GM23338 (cell line): ENCODE measurements around the gene OSBPL10. TPM values are rescaled to one million over a fixed set of nuclear protein-coding genes. Genes with fewer than 3 reads are reported as not detected.
A peak's percentile ranks its signal among the peaks of the same experiment; 100 is the strongest.

Experiments
- ATAC-seq: fragments of 200-7000 bp; cut with Tn5 transposase; 3 replicates; pipeline ENCODE4 v1.9.1; 2020
- DNase-seq: peaks from one replicate; pipeline ENCODE4 v3.0.0-alpha.2; 2015; ENCODE audit warnings: low spot score
- H2AFZ ChIP-seq: fragments of 200-600 bp; sonication (generic); 2 replicates; pipeline ENCODE4 v1.8.0; 2016; ENCODE audit warnings: antibody characterized with exemption, mild to moderate bottlenecking, moderate library complexity
- H3F3A ChIP-seq: fragments of 200-600 bp; sonication (generic); replicated peaks from 2 replicates; pipeline ENCODE4 v1.8.0; 2017; ENCODE audit warnings: antibody characterized with exemption, mixed run types, low read depth
- H3K27ac ChIP-seq: fragments of 200-600 bp; sonication (generic); 2 replicates; pipeline ENCODE4 v1.6.1; 2016; ENCODE audit warnings: low read depth
- H3K27me3 ChIP-seq: fragments of 200-600 bp; sonication (generic); 2 replicates; pipeline ENCODE4 v1.8.0; 2016; ENCODE audit warnings: mild to moderate bottlenecking, mixed run types, moderate library complexity; ENCODE audit not compliant: insufficient read depth
- H3K36me3 ChIP-seq: fragments of 200-600 bp; sonication (generic); 2 replicates; pipeline ENCODE4 v1.8.0; 2016; ENCODE audit warnings: mild to moderate bottlenecking; ENCODE audit not compliant: insufficient read depth
- H3K4me1 ChIP-seq: fragments of 200-600 bp; sonication (generic); 2 replicates; pipeline ENCODE4 v1.8.0; 2016; ENCODE audit warnings: mild to moderate bottlenecking, moderate library complexity; ENCODE audit not compliant: insufficient read depth
- H3K4me2 ChIP-seq: fragments of 200-600 bp; sonication (generic); 2 replicates; pipeline ENCODE4 v1.7.1; 2017; ENCODE audit warnings: mixed run types
- H3K4me3 ChIP-seq: fragments of 200-600 bp; sonication (generic); 2 replicates; pipeline ENCODE4 v1.6.1; 2016; ENCODE audit warnings: mixed run types
- H3K79me2 ChIP-seq: fragments of 200-600 bp; sonication (generic); replicated peaks from 2 replicates; pipeline ENCODE4 v1.8.0; 2017; ENCODE audit warnings: mild to moderate bottlenecking; ENCODE audit not compliant: insufficient read depth
- H3K9me2 ChIP-seq: fragments of 200-600 bp; sonication (generic); 2 replicates; pipeline ENCODE4 v1.8.0; 2017; ENCODE audit not compliant: insufficient read depth
- H4K20me1 ChIP-seq: fragments of 200-600 bp; sonication (generic); replicated peaks from 2 replicates; pipeline ENCODE4 v1.8.0; 2017; ENCODE audit warnings: mild to moderate bottlenecking; ENCODE audit not compliant: insufficient read depth
- H3K27ac Mint-ChIP-seq: 2 replicates; pipeline ENCODE4 v1.8.0; 2020; ENCODE audit warnings: inconsistent platforms, mild to moderate bottlenecking, moderate library complexity, mixed read lengths
- H3K27me3 Mint-ChIP-seq: 3 replicates; pipeline ENCODE4 v1.8.0; 2022; ENCODE audit warnings: low read depth, mild to moderate bottlenecking, moderate library complexity, mixed read lengths, inconsistent platforms; ENCODE audit not compliant: insufficient read depth, poor library complexity
- H3K36me3 Mint-ChIP-seq: 3 replicates; pipeline ENCODE4 v1.8.0; 2021; ENCODE audit warnings: low read depth, mild to moderate bottlenecking, inconsistent platforms, moderate library complexity, mixed read lengths
- H3K4me1 Mint-ChIP-seq: 3 replicates; pipeline ENCODE4 v1.8.0; 2020; ENCODE audit warnings: mild to moderate bottlenecking, inconsistent platforms, mixed read lengths
- H3K4me3 Mint-ChIP-seq: 3 replicates; pipeline ENCODE4 v1.8.0; 2021; ENCODE audit warnings: moderate library complexity, mild to moderate bottlenecking, inconsistent platforms, mixed read lengths
- H3K9me3 Mint-ChIP-seq: 3 replicates; pipeline ENCODE4 v1.8.0; 2020; ENCODE audit warnings: moderate library complexity, mild to moderate bottlenecking, inconsistent platforms, mixed read lengths
- CREB1 ChIP-seq: fragments of 250-450 bp; sonication (Bioruptor Pico); IDR thresholded peaks from 2 replicates; pipeline ENCODE4 v1.5.0; 2020; ENCODE audit warnings: low read depth, mild to moderate bottlenecking, moderate library complexity
- EZH2 ChIP-seq: fragments of 200-600 bp; sonication (generic); IDR thresholded peaks from one replicate; pipeline ENCODE4 v1.8.0; 2017; ENCODE audit warnings: antibody characterized with exemption, mild to moderate bottlenecking, low read depth; ENCODE audit not compliant: unreplicated experiment
- EZH2phosphoT487 ChIP-seq: fragments of 200-600 bp; sonication (generic); IDR thresholded peaks from one replicate; pipeline ENCODE4 v1.8.1; 2018; ENCODE audit warnings: antibody characterized with exemption; ENCODE audit not compliant: unreplicated experiment
- JUNB ChIP-seq: IDR thresholded peaks from one replicate; pipeline ENCODE4 v1.6.1; 2016; ENCODE audit warnings: antibody characterized with exemption; ENCODE audit not compliant: unreplicated experiment
- NANOG ChIP-seq: IDR thresholded peaks from 2 replicates; pipeline ENCODE4 v1.6.1; 2016; ENCODE audit warnings: antibody characterized with exemption, borderline replicate concordance
- POLR2AphosphoS5 ChIP-seq: IDR thresholded peaks from 2 replicates; pipeline ENCODE4 v1.6.1; 2016; ENCODE audit warnings: antibody characterized with exemption, low read depth
- STAT1 ChIP-seq: IDR thresholded peaks from one replicate; pipeline ENCODE4 v1.6.1; 2016; ENCODE audit warnings: antibody characterized with exemption; ENCODE audit not compliant: unreplicated experiment
- ZNF462 ChIP-seq: fragments of 250-450 bp; sonication (Bioruptor Pico); IDR thresholded peaks from 2 replicates; pipeline ENCODE4 v1.5.0; 2020; ENCODE audit warnings: mild to moderate bottlenecking, moderate library complexity
- polyA plus RNA-seq: library from polyadenylated mRNA; unstranded; fragments of >200 nt; fragmentation: Nextera tagmentation; extraction: Ambion mirVana; gene quantifications from 2 replicates; pipeline ENCODE4 v1.2.1, GENCODE V29; 2016
- total RNA-seq: library from RNA; depleted of rRNA; stranded (reverse); fragments of >200 nt; shearing (Covaris generic); gene quantifications from 2 replicates; pipeline ENCODE4 v1.2.3, GENCODE V29; 2014

Gene OSBPL10
- total and polyA plus RNA-seq, 2 experiments from 2014 or later = 23.8 to 149 TPM

DNA sequence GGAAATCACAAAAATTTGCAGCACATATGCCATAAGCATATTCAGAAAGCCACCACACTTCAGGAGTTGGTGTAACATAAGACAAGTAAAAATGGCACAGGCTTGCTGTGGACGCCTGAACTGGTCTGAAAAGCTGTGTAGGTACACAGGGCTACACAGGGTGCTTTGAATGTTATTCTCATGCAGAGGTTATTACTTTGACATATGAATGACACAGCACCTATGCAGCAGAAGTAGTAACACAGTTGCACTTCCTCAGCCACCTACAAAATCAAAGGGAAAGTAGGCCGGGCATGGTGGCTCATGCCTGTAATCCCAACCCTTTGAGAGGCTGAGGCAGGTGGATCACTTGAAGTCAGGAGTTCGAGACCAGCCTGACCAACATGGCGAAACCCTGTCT, 54.5 kb downstream of the OSBPL10 start (continued):
- TF ChIP-seq ZNF462 = no peak
- TF ChIP-seq STAT1 = no peak
- no peak for TF ChIP-seq EZH2
- TF ChIP-seq CREB1 (CRISPR knock-in tag) = no peak
- no peak for TF ChIP-seq JUNB

- peaks cover 17% of the 10 kb centered on the region for H3K36me3 Mint-ChIP-seq
- H3F3A ChIP-seq = no peaks in the 10 kb centered on the region
- TF ChIP-seq NANOG (no peak), STAT1 (no peak), EZH2phosphoT487 (no peak), JUNB (no peak), CREB1 (CRISPR knock-in tag) (no peak), POLR2AphosphoS5 (no peak)
- no peaks in the 10 kb centered on the region for H3K36me3 ChIP-seq
- H3K4me2 ChIP-seq = no peak overlapping the region
- DNase-seq (no peak), ATAC-seq (no peak)
- H2AFZ ChIP-seq = no peak overlapping the region
- H3K27me3 ChIP-seq = no peaks in the 10 kb centered on the region
- no peak overlapping the region for H3K27ac ChIP-seq
- H3K4me1 Mint-ChIP-seq = peaks cover 47% of the 10 kb centered on the region
- peaks cover 7% of the 10 kb centered on the region for H3K27me3 Mint-ChIP-seq
- H3K27ac Mint-ChIP-seq = peak overlapping the region; percentile 8
- peaks cover 4% of the 10 kb centered on the region; the same call in 1 of the 2 replicates for H3K9me2 ChIP-seq
- H3K9me3 Mint-ChIP-seq = peaks cover 5% of the 10 kb centered on the region
- H3K4me1 ChIP-seq = peaks cover 42% of the 10 kb centered on the region
- H3K4me3 ChIP-seq = no peak overlapping the region
- H4K20me1 ChIP-seq = peaks cover 25% of the 10 kb centered on the region; the same call in 1 of the 2 replicates
- H3K79me2 ChIP-seq = peaks cover 100% of the 10 kb centered on the region
- no peak overlapping the region for H3K4me3 Mint-ChIP-seq
Measured at GRCh38 chr3:31925271-31925630, 55.8 kb downstream of the OSBPL10 start.
